HAP-1 (cell line): ENCODE measurements around the gene PCDHA4.
"Not testable (repeated sequence)": the region's sequence is repeated elsewhere in the genome, so short reads cannot be mapped to it uniquely, and the experiment has no call there.

Experiments used
- DNase-seq, 2 experiments: peaks; one replicate each; pipeline ENCODE4 v3.0.0-alpha.2; 2016 to 2020; ENCODE audit warnings: low spot score in 2 of 2
- H3K27me3 ChIP-seq: fragments of 250-450 bp; sonication (Bioruptor Pico); 2 replicates; pipeline ENCODE4 v1.5.1; 2020; ENCODE audit warnings: low read depth, mild to moderate bottlenecking, moderate library complexity
- H3K36me3 ChIP-seq: fragments of 250-450 bp; sonication (Bioruptor Pico); replicated peaks from 2 replicates; pipeline ENCODE4 v1.5.1; 2020; ENCODE audit warnings: mild to moderate bottlenecking
- H3K4me1 ChIP-seq: fragments of 250-450 bp; sonication (Bioruptor Pico); 2 replicates; pipeline ENCODE4 v1.5.1; 2020; ENCODE audit warnings: mild to moderate bottlenecking
- H3K4me3 ChIP-seq: fragments of 250-450 bp; sonication (Bioruptor Pico); 2 replicates; pipeline ENCODE4 v1.5.1; 2020; ENCODE audit warnings: mild to moderate bottlenecking, moderate library complexity
- H3K9me3 ChIP-seq: fragments of 250-450 bp; sonication (Bioruptor Pico); 2 replicates; pipeline ENCODE4 v1.5.1; 2020; ENCODE audit warnings: mild to moderate bottlenecking, moderate library complexity
- in situ Hi-C: fragments of 300-500 bp; cut with MboI; formaldehyde crosslinking; loops from 3 replicates; pipeline ENCODE4 v1.14.3; 2020; ENCODE audit warnings: low sequenced_read_pairs, inconsistent platforms, mixed read lengths

The PCDHA4 gene

DNA sequence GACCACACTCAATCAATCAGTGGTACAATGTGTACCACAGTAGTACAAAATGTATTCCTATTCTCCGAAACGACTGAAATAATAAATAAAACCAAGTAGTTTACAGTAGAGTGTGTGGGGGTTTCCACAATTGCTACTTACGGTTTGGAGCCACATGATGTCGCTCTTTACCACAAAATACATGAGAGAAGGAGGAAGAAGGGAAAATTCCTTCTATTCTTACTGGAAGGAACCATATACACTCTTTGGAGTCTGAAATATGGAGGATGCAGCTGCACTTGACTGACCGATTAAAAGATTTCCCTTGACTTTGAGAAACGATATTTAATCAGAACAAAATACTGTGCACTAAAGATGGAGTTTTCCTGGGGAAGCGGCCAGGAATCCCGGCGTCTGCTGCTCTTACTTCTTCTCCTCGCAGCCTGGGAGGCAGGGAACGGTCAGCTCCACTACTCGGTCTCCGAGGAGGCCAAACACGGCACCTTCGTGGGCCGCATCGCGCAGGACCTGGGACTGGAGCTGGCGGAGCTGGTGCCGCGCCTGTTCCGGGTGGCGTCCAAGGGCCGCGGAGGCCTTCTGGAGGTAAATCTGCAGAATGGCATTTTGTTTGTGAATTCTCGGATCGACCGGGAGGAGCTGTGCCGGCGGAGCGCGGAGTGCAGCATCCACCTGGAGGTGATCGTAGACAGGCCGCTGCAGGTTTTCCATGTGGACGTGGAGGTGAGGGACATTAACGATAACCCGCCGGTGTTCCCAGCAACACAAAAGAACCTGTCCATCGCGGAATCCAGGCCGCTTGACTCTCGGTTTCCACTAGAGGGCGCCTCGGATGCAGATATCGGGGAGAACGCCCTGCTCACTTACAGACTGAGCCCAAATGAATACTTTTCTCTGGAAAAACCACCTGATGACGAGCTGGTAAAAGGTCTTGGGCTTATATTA lies at the start of gene PCDHA4:
Gene PCDHA4, plus strand, starts transcription at position 235 of the 942 bp plus-strand sequence.
- H3K4me3 ChIP-seq: no peak within 1 kb of the TSS
- H3K9me3 ChIP-seq: no peaks in the 10 kb centered on the region
- H3K4me1 ChIP-seq: no peaks in the 10 kb centered on the region
- no peaks in the 10 kb centered on the region for H3K36me3 ChIP-seq
- peak in 1 of 2 experiments; percentile 46 for DNase-seq
- in situ Hi-C loops: no loop called here
- no peaks in the 10 kb centered on the region for H3K27me3 ChIP-seq

DNA sequence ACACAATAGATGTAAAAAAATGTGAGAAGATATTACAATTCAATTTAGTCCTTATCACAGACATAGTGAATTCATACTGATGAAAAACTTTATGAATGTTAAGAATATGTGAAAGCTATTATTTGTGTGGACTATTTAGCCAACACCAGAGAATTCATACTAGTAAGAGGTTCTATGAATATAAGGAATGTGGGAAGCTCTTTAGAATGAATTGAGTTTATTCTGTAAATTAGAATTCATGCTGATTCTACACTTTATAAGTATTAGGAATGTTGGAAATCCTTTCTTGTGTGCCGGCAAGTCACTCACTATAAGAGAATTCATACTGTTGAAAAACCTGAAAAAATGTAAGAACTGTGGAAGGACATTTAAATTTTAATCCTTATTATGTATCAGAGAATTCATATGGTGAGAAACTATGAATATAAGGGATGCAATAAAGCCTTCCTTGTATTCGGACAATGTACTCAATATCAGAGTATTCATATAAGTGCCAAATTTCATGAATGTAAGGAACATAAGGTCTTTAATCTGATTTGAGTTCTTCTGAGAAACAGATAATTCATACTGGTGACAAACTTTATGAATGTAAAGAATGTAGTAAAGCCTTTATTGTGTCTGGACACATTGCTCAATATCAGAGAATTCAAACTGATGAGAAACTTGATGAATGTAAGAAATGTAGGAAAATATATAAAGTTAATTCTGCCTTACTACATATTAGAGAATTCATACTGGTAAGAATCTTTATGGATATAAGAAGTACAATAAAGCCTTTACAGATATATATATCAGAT lies 42.5 kb upstream of the PCDHA4 start:
- H3K36me3 ChIP-seq: no peaks in the 10 kb centered on the region
- no peak overlapping the region for H3K4me3 ChIP-seq
- peaks cover 17% of the 10 kb centered on the region for H3K9me3 ChIP-seq
- DNase-seq: no peak
- in situ Hi-C loops: no loop called here
- H3K4me1 ChIP-seq: no peaks in the 10 kb centered on the region
- H3K27me3 ChIP-seq: no peaks in the 10 kb centered on the region

DNA sequence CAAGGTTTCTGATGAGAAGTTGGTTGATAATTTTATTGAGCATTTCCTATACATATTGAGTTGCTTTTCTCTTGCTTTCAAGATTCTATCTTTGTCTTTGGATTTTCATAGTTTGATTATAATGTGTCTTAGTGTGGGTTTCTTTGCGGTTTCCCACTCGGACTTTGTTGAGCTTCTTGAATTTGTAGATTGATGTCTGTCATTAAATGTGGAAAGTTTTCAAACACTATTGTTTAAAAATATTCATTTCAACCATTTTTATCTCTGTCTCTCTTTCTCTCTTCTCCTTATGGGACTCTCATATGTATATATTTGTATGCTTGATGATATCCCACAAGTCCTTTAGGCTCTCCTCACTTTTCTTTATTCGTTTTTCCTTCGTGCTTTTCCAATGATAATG lies 39.4 kb upstream of the PCDHA4 start:
- Histone ChIP-seq H3K4me1 (no peaks in the 10 kb centered on the region), H3K27me3 (no peaks in the 10 kb centered on the region), H3K4me3 (no peak overlapping the region), H3K9me3 (peaks cover 17% of the 10 kb centered on the region), H3K36me3 (no peaks in the 10 kb centered on the region)
- DNase-seq: no peak
- in situ Hi-C loops: no loop called here

- Histone ChIP-seq H3K4me1 (no peaks in the 10 kb centered on the region), H3K4me3 (no peak overlapping the region), H3K36me3 (no peaks in the 10 kb centered on the region), H3K27me3 (no peaks in the 10 kb centered on the region), H3K9me3 (no peaks in the 10 kb centered on the region)
- no peak for DNase-seq
- in situ Hi-C loops: no loop called here
Measured at GRCh38 chr5:140780512-140780911, 26.4 kb upstream of the PCDHA4 start.

GRCh38 chr5:140785905-140786686 lies 20.8 kb upstream of the PCDHA4 start, which contains the start of gene PCDHA1:
TSS of gene PCDHA1 (plus strand) at chr5:140786140.
- peak in 1 of 2 experiments; percentile 3 for DNase-seq
- Histone ChIP-seq H3K27me3 (no peaks in the 10 kb centered on the region), H3K9me3 (no peaks in the 10 kb centered on the region), H3K4me3 (no peak within 1 kb of the TSS), H3K4me1 (no peaks in the 10 kb centered on the region), H3K36me3 (no peaks in the 10 kb centered on the region)
- in situ Hi-C loops: no loop called here

DNA sequence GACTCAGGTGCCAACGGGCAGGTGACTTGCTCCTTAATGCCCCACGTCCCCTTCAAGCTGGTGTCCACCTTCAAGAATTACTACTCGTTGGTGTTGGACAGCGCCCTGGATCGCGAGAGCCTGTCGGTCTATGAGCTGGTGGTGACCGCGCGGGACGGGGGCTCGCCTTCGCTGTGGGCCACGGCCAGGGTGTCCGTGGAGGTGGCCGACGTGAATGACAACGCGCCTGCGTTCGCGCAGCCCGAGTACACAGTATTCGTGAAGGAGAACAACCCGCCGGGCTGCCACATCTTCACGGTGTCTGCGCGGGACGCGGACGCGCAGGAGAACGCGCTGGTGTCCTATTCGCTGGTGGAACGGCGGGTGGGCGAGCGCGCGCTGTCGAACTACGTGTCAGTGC lies 19.4 kb upstream of the PCDHA4 start:
- in situ Hi-C loops, H3K9me3 ChIP-seq, H3K4me3 ChIP-seq, H3K4me1 ChIP-seq, H3K27me3 ChIP-seq, DNase-seq, H3K36me3 ChIP-seq: not testable (repeated sequence)

DNA sequence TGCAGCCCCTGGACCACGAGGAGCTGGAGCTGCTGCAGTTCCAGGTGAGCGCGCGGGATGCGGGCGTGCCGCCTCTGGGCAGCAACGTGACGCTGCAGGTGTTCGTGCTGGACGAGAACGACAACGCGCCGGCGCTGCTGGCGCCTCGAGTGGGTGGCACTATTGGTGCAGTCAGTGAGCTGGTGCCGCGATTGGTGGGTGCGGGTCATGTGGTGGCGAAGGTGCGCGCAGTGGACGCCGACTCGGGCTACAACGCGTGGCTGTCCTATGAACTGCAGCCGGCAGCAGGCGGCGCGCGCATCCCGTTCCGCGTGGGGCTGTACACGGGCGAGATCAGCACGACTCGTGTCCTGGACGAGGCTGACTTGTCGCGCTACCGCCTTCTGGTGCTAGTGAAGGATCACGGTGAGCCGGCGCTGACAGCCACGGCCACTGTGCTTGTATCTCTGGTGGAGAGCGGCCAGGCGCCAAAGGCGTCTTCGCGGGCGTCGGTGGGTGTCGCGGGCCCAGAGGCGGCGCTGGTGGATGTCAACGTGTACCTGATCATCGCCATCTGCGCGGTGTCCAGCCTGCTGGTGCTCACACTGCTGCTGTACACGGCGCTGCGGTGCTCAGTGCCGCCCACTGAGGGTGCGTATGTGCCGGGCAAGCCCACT lies 18.9 kb upstream of the PCDHA4 start:
- in situ Hi-C loops, H3K4me1 ChIP-seq, DNase-seq, H3K9me3 ChIP-seq, H3K4me3 ChIP-seq, H3K36me3 ChIP-seq, H3K27me3 ChIP-seq: not testable (repeated sequence)

- no peaks in the 10 kb centered on the region for H3K27me3 ChIP-seq
- no peak for DNase-seq
- in situ Hi-C loops: no loop called here
- H3K4me1 ChIP-seq: no peaks in the 10 kb centered on the region
- no peaks in the 10 kb centered on the region for H3K36me3 ChIP-seq
- no peak overlapping the region for H3K4me3 ChIP-seq
- no peaks in the 10 kb centered on the region; the same call in 1 of the 2 replicates for H3K9me3 ChIP-seq
Measured at GRCh38 chr5:140791089-140791488, 15.8 kb upstream of the PCDHA4 start.

DNA sequence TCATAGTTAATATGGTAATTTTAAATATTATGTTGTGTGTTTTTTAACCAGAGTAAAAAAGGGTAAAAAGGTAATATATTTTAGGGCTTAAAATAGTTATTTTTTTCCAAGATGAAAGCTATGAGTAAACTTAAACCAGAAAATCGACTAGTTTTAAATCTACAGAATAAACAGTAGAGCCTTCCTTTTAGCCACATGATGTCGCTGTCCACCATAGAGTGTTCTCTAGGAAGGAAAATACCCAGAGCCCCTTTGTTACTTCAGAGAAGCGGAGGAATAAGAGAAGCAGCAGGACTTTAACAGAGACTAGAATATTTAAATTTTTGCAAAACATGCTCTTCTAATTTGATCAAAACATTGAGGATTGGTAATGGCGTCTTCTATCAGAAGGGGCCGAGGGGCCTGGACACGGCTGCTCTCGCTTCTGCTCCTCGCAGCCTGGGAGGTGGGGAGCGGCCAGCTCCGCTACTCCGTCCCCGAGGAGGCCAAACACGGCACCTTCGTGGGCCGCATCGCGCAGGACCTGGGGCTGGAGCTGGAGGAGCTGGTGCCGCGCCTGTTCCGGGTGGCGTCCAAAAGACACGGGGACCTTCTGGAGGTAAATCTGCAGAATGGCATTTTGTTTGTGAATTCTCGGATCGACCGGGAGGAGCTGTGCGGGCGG lies 12.1 kb upstream of the PCDHA4 start, which contains the start of gene PCDHA2:
Gene PCDHA2, plus strand, starts transcription at position 258 of the 664 bp plus-strand sequence.
- Histone ChIP-seq H3K27me3 (no peaks in the 10 kb centered on the region), H3K9me3 (no peaks in the 10 kb centered on the region; the same call in 1 of the 2 replicates), H3K4me1 (no peaks in the 10 kb centered on the region), H3K4me3 (no peak within 1 kb of the TSS), H3K36me3 (no peaks in the 10 kb centered on the region)
- no peak for DNase-seq
- in situ Hi-C loops: no loop called here

DNA sequence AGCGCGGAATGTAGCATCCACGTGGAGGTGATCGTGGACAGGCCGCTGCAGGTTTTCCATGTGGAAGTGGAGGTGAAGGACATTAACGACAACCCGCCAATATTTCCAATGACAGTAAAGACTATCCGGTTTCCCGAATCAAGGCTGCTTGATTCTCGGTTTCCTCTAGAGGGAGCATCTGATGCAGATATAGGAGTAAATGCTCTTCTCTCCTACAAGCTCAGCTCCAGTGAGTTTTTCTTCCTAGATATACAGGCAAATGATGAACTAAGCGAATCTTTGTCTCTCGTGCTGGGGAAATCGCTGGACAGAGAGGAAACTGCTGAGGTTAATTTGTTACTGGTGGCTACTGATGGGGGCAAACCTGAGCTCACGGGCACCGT lies 11.6 kb upstream of the PCDHA4 start:
- Histone ChIP-seq H3K9me3 (no peaks in the 10 kb centered on the region; the same call in 1 of the 2 replicates), H3K4me1 (no peaks in the 10 kb centered on the region), H3K36me3 (no peaks in the 10 kb centered on the region), H3K27me3 (no peaks in the 10 kb centered on the region), H3K4me3 (no peak overlapping the region)
- peak in 1 of 2 experiments; percentile 7 for DNase-seq
- in situ Hi-C loops: no loop called here

DNA sequence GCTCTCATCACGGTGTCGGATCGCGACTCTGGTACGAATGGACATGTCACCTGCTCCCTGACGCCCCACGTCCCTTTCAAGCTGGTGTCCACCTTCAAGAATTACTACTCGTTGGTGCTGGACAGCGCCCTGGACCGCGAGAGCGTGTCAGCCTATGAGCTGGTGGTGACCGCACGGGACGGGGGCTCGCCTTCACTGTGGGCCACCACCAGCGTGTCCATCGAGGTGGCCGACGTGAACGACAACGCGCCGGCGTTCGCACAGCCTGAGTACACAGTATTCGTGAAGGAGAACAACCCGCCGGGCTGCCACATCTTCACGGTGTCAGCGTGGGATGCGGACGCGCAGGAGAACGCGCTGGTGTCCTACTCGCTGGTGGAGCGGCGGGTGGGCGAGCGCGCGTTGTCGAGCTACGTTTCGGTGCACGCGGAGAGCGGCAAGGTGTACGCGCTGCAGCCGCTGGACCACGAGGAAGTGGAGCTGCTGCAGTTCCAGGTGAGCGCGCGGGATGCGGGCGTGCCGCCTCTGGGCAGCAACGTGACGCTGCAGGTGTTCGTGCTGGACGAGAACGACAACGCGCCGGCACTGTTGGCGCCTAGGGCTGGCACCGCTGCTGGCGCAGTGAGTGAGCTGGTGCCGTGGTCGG lies 10.7 kb upstream of the PCDHA4 start:
- in situ Hi-C loops: not testable (repeated sequence)

DNA sequence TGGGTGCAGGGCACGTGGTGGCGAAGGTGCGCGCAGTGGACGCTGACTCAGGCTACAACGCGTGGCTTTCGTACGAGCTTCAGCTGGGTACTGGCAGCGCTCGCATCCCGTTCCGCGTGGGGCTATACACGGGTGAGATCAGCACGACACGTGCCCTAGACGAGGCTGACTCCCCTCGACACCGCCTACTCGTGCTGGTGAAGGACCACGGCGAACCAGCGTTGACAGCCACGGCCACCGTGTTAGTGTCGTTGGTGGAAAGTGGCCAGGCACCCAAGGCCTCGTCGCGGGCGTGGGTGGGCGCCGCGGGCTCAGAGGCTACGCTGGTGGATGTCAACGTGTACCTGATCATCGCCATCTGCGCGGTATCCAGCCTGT lies 10.2 kb upstream of the PCDHA4 start:
- in situ Hi-C loops: no loop called here
- H3K4me3 ChIP-seq: no peak overlapping the region
- H3K27me3 ChIP-seq: no peaks in the 10 kb centered on the region
- no peaks in the 10 kb centered on the region for H3K36me3 ChIP-seq
- peaks cover 2% of the 10 kb centered on the region for H3K9me3 ChIP-seq
- no peaks in the 10 kb centered on the region for H3K4me1 ChIP-seq
- no peak for DNase-seq

More for the DNA sequence above, 10.7 kb upstream of the PCDHA4 start:
- DNase-seq, H3K4me3 ChIP-seq, H3K4me1 ChIP-seq, H3K9me3 ChIP-seq, H3K27me3 ChIP-seq, H3K36me3 ChIP-seq: not testable (repeated sequence)
